ENCODE measurements around the gene BACE1.
"Not testable (repeated sequence)": the region's sequence is repeated elsewhere in the genome, so short reads cannot be mapped to it uniquely, and the experiment has no call there.

The BACE1 gene

GRCh38 chr11:117316197-117316961 is at the start of gene BACE1:
Gene BACE1 (minus strand): TSS chr11:117316256. CDS start chr11:117315795, 461 bp downstream.
- DNase-seq (ENCODE audit: low spot score) = no peak

- DNase-seq (ENCODE audit: low spot score) = no peak
Measured at GRCh38 chr11:117361432-117361831, 45.4 kb upstream of the BACE1 start.

- DNase-seq (ENCODE audit: low spot score) = peak; percentile 3
Measured at GRCh38 chr11:117356126-117356890, 40.3 kb upstream of the BACE1 start.

GRCh38 chr11:117354550-117354949 is 38.5 kb upstream of the BACE1 start:
- no peak for DNase-seq (ENCODE audit: low spot score)

GRCh38 chr11:117345039-117345438 is 29.0 kb upstream of the BACE1 start:
- no peak for DNase-seq (ENCODE audit: low spot score)

- no peak for DNase-seq (ENCODE audit: low spot score)
Measured at GRCh38 chr11:117337076-117337475, 21.0 kb upstream of the BACE1 start.

- no peak for DNase-seq (ENCODE audit: low spot score)
Measured at GRCh38 chr11:117335399-117335798, 19.3 kb upstream of the BACE1 start.

GRCh38 chr11:117334896-117335295 is 18.8 kb upstream of the BACE1 start:
- no peak for DNase-seq (ENCODE audit: low spot score)

- no peak for DNase-seq (ENCODE audit: low spot score)
Measured at GRCh38 chr11:117333917-117334316, 17.9 kb upstream of the BACE1 start.

- no peak for DNase-seq (ENCODE audit: low spot score)
Measured at GRCh38 chr11:117332843-117333242, 16.8 kb upstream of the BACE1 start.

GRCh38 chr11:117328375-117329010 is 12.4 kb upstream of the BACE1 start:
- peak; percentile 13 for DNase-seq (ENCODE audit: low spot score)

GRCh38 chr11:117327567-117328374 is 11.7 kb upstream of the BACE1 start, which contains the start of gene CEP164:
Gene CEP164 (plus strand): TSS chr11:117327854. CDS start chr11:117338587, 10,733 bp downstream.
- peak; percentile 98 for DNase-seq (ENCODE audit: low spot score)

GRCh38 chr11:117327255-117327566 is 11.2 kb upstream of the BACE1 start:
- DNase-seq (ENCODE audit: low spot score) = not testable (repeated sequence)

- DNase-seq (ENCODE audit: low spot score) = no peak
Measured at GRCh38 chr11:117319214-117319840, 3.3 kb upstream of the BACE1 start.

- no peak for DNase-seq (ENCODE audit: low spot score)
Measured at GRCh38 chr11:117318738-117319137, 2.7 kb upstream of the BACE1 start.

- DNase-seq (ENCODE audit: low spot score) = no peak
Measured at GRCh38 chr11:117315285-117316196, 515 bp downstream of the BACE1 start.

GRCh38 chr11:117314840-117315239 is 1.2 kb downstream of the BACE1 start:
- no peak for DNase-seq (ENCODE audit: low spot score)

- no peak for DNase-seq (ENCODE audit: low spot score)
Measured at GRCh38 chr11:117313828-117314768, 2.0 kb downstream of the BACE1 start.

GRCh38 chr11:117313091-117313490 is 3.0 kb downstream of the BACE1 start:
- DNase-seq (ENCODE audit: low spot score) = no peak

Data from NAMALWA (cell line).